ENCODE results near the gene HNF4A. TPM values are rescaled to one million over a fixed set of nuclear protein-coding genes. Genes with fewer than 3 reads are reported as not detected.
A peak's percentile ranks its signal among the peaks of the same experiment; 100 is the strongest.

Gene HNF4A
- total and polyA plus RNA-seq, 2 of the 13 experiments (the other 11 are each of a cell fraction or from before 2014, with no cell fraction given): 80.9 to 169 TPM

DNA sequence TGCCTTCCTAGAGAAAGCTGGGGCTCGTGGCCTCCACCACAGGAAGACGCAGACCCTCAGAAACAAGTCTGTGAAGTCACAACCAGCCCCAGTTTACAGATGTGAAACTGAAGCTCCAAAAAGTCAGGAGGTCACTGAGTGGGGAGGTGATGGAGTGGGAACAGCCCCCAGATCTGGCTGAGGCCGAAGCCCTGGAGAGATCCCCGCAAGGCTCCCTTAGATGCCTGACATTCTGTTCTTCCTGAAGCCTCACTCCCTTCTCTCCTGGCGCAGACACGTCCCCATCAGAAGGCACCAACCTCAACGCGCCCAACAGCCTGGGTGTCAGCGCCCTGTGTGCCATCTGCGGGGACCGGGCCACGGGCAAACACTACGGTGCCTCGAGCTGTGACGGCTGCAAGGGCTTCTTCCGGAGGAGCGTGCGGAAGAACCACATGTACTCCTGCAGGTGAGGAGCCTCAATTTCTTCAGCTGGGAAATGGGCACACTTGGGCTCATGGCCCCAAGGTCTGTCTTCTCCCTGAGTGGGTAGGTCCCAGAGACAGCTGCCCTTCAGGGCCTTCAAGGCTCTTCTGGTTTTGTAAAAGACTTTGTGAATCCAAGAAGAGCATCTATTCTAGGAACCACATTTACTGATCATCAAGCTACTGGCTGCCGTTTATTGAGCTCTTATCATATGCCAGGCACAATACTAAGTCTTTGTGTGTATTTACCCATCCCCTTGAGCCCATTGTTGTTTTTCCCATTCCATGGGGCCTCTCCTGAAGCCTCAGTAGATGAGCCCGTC lies 50.5 kb downstream of the HNF4A start (continued):
- TF ChIP-seq, protein P1, sequence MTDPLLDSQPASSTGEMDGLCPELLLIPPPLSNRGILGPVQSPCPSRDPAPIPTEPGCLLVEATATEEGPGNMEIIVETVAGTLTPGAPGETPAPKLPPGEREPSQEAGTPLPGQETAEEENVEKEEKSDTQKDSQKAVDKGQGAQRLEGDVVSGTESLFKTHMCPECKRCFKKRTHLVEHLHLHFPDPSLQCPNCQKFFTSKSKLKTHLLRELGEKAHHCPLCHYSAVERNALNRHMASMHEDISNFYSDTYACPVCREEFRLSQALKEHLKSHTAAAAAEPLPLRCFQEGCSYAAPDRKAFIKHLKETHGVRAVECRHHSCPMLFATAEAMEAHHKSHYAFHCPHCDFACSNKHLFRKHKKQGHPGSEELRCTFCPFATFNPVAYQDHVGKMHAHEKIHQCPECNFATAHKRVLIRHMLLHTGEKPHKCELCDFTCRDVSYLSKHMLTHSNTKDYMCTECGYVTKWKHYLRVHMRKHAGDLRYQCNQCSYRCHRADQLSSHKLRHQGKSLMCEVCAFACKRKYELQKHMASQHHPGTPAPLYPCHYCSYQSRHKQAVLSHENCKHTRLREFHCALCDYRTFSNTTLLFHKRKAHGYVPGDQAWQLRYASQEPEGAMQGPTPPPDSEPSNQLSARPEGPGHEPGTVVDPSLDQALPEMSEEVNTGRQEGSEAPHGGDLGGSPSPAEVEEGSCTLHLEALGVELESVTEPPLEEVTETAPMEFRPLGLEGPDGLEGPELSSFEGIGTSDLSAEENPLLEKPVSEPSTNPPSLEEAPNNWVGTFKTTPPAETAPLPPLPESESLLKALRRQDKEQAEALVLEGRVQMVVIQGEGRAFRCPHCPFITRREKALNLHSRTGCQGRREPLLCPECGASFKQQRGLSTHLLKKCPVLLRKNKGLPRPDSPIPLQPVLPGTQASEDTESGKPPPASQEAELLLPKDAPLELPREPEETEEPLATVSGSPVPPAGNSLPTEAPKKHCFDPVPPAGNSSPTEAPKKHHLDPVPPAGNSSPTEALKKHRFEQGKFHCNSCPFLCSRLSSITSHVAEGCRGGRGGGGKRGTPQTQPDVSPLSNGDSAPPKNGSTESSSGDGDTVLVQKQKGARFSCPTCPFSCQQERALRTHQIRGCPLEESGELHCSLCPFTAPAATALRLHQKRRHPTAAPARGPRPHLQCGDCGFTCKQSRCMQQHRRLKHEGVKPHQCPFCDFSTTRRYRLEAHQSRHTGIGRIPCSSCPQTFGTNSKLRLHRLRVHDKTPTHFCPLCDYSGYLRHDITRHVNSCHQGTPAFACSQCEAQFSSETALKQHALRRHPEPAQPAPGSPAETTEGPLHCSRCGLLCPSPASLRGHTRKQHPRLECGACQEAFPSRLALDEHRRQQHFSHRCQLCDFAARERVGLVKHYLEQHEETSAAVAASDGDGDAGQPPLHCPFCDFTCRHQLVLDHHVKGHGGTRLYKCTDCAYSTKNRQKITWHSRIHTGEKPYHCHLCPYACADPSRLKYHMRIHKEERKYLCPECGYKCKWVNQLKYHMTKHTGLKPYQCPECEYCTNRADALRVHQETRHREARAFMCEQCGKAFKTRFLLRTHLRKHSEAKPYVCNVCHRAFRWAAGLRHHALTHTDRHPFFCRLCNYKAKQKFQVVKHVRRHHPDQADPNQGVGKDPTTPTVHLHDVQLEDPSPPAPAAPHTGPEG (CRISPR knock-in tag; IDR thresholded peaks at IDR 0.05): no peak
- TF ChIP-seq ZNF615 (CRISPR knock-in tag; IDR thresholded peaks at IDR 0.05; ENCODE audit: borderline replicate concordance) (no peak), CBX5 (CRISPR knock-in tag; IDR thresholded peaks at IDR 0.05; ENCODE audit: borderline replicate concordance) (peak; percentile 25; the same call in 1 of the 2 replicates), PTBP1 (IDR thresholded peaks at IDR 0.05; ENCODE audit: low read depth, low read length, poor library complexity, severe bottlenecking) (no peak), CSRNP1 (CRISPR knock-in tag; IDR thresholded peaks at IDR 0.05) (peak; percentile 47; the same call in 1 of the 2 replicates), EEA1 (CRISPR knock-in tag; IDR thresholded peaks at IDR 0.05; ENCODE audit: borderline replicate concordance) (0 out of 2 replicates have a peak, but pooled peaks have one; percentile 26), ZNF746 (CRISPR knock-in tag; IDR thresholded peaks at IDR 0.05) (no peak), PAF1 (CRISPR knock-in tag; IDR thresholded peaks at IDR 0.05) (peak; percentile 85), ZNF850 (CRISPR knock-in tag; conservative IDR thresholded peaks at IDR 0.05) (no peak), HIVEP1 (CRISPR knock-in tag; IDR thresholded peaks at IDR 0.05) (peak; percentile 63; the same call in 1 of the 2 replicates), ZEB1 (IDR thresholded peaks at IDR 0.05; ENCODE audit: insufficient replicate concordance, low read depth) (peak; percentile 15), ZSCAN22 (CRISPR knock-in tag; IDR thresholded peaks at IDR 0.05) (no peak), ZNF230 (CRISPR knock-in tag; IDR thresholded peaks at IDR 0.05) (0 out of 2 replicates have a peak, but pooled peaks have one; percentile 74), HOXD1 (CRISPR knock-in tag; IDR thresholded peaks at IDR 0.05) (peak; percentile 60; the same call in 1 of the 2 replicates), ATAD3A (CRISPR knock-in tag; IDR thresholded peaks at IDR 0.05) (no peak), MTF1 (CRISPR knock-in tag; IDR thresholded peaks at IDR 0.05) (no peak), ZBTB7B (CRISPR knock-in tag; IDR thresholded peaks at IDR 0.05) (no peak), NFKBIZ (CRISPR knock-in tag; IDR thresholded peaks at IDR 0.05) (no peak), ZNF280B (CRISPR knock-in tag; IDR thresholded peaks at IDR 0.05; ENCODE audit: borderline replicate concordance) (no peak), NRL (CRISPR knock-in tag; IDR thresholded peaks at IDR 0.05; ENCODE audit: borderline replicate concordance) (no peak)
- TF ChIP-seq, protein P2, sequence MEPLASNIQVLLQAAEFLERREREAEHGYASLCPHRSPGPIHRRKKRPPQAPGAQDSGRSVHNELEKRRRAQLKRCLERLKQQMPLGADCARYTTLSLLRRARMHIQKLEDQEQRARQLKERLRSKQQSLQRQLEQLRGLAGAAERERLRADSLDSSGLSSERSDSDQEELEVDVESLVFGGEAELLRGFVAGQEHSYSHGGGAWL (CRISPR knock-in tag; IDR thresholded peaks at IDR 0.05): no peak
